Measurements from ENCODE around the gene KIF21B.

- TF ChIP-seq CTCF (IDR thresholded peaks at IDR 0.05) (no peak), POLR2AphosphoS5 (IDR thresholded peaks at IDR 0.05) (no peak), POLR2A (IDR thresholded peaks at IDR 0.05) (no peak), EP300 (IDR thresholded peaks at IDR 0.05) (no peak)
These were observed 2.5 kb downstream of the KIF21B start for GRCh38 chr1:201020721-201021629.
